GM13977 (cell line): Measurements from ENCODE around the gene RPL9.
A peak's percentile ranks its signal among the peaks of the same experiment; 100 is the strongest.
"Not testable (repeated sequence)": the region's sequence is repeated elsewhere in the genome, so short reads cannot be mapped to it uniquely, and the experiment has no call there.

ENCODE experiments used
- DNase-seq: peaks from one replicate; pipeline ENCODE4 v3.0.0; 2012; ENCODE audit warnings: low spot score
- in situ Hi-C: fragments of 300-500 bp; cut with MboI; formaldehyde crosslinking; loops from one replicate; pipeline ENCODE4 v1.12.0; 2022; ENCODE audit warnings: low sequenced_read_pairs, low pct_unique_long_range_greater_than_20kb, mixed read lengths, inconsistent platforms; ENCODE audit not compliant: unreplicated experiment
- TF ChIP-seq, protein P1 (sequence below): IDR thresholded peaks from 2 replicates; pipeline ENCODE4 v1.5.1; 2012; ENCODE audit warnings: mild to moderate bottlenecking, control low read depth; ENCODE audit not compliant: insufficient read depth; ENCODE audit errors: extremely low read depth, missing control alignments

The RPL9 gene

GRCh38 chr4:39467464-39467863, 8.7 kb upstream of the RPL9 start:
- TF ChIP-seq, protein P1, sequence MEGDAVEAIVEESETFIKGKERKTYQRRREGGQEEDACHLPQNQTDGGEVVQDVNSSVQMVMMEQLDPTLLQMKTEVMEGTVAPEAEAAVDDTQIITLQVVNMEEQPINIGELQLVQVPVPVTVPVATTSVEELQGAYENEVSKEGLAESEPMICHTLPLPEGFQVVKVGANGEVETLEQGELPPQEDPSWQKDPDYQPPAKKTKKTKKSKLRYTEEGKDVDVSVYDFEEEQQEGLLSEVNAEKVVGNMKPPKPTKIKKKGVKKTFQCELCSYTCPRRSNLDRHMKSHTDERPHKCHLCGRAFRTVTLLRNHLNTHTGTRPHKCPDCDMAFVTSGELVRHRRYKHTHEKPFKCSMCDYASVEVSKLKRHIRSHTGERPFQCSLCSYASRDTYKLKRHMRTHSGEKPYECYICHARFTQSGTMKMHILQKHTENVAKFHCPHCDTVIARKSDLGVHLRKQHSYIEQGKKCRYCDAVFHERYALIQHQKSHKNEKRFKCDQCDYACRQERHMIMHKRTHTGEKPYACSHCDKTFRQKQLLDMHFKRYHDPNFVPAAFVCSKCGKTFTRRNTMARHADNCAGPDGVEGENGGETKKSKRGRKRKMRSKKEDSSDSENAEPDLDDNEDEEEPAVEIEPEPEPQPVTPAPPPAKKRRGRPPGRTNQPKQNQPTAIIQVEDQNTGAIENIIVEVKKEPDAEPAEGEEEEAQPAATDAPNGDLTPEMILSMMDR: no peak
- in situ Hi-C loops: loop anchor here (25.0 kb wide), 1 partner anchor 845 kb away; no protein-coding TSS in a partner anchor
- no peak for DNase-seq

DNA sequence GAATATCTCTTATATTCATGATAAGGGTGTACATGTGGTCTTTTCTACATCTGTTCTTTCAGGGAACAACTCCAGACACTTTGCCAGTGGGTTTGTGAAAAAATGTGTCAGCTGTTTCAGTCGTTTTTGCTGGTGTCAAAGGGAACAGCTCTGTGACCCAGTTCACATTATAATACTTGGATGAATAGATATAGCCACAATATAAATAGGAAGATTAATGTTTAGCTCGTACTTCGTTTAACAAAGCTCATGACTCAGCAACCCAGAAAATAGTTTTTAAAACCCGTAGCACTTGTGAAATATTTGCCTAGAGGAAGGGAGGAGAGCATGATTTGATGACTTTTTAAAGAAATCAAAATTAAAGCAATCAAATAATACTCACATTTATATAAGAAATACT, 8.0 kb upstream of the RPL9 start:
- no peak for DNase-seq
- TF ChIP-seq, protein P1: no peak
- in situ Hi-C loops: loop anchor here (25.0 kb wide), 1 partner anchor 846 kb away; no protein-coding TSS in a partner anchor

DNA sequence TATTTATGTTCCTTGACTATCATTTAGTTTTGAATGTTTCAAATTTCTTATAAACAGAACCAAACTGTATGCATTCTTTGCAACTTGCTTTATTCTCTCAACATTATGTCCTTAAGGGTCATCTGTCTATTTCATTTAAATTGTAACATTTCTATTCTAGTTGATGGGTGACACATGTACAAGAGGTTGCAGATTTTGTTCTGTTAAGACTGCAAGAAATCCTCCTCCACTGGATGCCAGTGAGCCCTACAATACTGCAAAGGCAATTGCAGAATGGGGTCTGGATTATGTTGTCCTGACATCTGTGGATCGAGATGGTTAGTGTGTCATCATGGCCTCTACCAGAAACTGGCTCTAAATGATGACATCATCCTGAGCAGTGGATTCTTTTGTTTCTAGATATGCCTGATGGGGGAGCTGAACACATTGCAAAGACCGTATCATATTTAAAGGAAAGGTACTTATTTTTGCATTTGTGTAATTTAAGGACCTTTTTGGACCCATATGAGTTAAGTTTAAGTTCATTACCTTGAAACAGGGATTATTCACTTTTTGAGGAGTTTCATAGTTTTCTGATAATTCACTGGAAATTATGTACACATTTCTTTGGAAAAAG, 6.3 kb upstream of the RPL9 start:
- in situ Hi-C loops: loop anchor here (25.0 kb wide), 1 partner anchor 847 kb away; no protein-coding TSS in a partner anchor
- TF ChIP-seq, protein P1: no peak
- peak; percentile 36 for DNase-seq

DNA sequence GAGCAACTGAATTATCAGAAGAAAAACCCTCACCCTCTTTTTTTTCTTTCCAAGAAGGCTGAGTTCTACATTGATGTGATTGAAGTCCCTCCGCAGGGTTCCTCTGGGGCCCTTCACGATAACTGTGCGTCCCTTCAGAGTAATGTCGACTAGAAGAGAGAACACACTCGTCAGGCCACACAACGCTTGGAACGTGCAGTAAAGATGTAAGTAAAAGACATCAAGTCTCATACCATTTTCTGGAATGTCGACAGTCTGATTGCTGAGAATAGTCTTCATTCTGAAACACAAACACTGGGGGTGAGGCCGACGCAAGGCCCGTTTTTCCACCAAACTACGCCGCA, 589 bp downstream of the RPL9 start:
- DNase-seq: not testable (repeated sequence)
- in situ Hi-C loops: loop anchor here (25.0 kb wide), 1 partner anchor 854 kb away; no protein-coding TSS in a partner anchor

DNA sequence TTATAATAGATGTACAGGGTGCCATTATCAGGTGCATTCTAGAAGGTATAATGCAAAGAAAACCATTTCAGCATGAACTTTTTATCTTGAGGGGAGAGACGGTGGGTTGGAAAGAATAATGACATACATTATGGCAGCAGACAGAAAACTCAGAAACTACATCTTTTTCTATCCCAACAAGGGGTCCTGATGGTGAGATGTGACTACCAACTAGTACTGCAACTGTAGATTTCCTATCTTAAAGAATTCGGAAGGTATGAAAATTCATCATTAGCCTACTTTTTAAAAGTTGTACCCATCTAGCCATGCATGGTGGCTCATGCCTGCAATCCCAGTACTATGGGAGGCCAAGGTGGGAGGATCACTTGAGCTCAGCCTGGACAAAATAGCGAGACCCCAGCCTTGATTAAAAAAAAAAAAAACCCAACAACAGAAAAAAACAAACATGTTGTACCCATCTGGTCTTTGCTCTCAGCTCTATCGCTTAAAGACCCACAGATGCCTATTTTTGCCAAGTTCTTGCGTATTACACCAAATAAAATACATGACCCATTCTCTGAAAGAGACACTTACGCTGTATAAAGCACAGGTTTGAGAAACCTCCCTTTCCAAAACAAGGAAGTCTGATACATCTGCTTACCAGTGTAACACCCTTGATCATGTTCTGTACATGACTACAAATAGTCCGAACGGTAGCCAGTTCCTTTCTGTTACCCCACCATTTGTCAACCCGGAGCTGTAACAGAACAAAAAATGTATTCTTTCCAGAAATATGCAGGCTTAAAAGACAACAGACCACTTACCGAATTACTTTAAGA, 1.6 kb downstream of the RPL9 start:
- TF ChIP-seq, protein P1: no peak
- in situ Hi-C loops: loop anchor here (25.0 kb wide), 1 partner anchor 855 kb away; no protein-coding TSS in a partner anchor
- DNase-seq: no peak

- DNase-seq: no peak
- in situ Hi-C loops: loop anchor here (25.0 kb wide), 1 partner anchor 857 kb away; no protein-coding TSS in a partner anchor
- TF ChIP-seq, protein P1: no peak
Observed at GRCh38 chr4:39455486-39455885, 3.2 kb downstream of the RPL9 start.

DNA sequence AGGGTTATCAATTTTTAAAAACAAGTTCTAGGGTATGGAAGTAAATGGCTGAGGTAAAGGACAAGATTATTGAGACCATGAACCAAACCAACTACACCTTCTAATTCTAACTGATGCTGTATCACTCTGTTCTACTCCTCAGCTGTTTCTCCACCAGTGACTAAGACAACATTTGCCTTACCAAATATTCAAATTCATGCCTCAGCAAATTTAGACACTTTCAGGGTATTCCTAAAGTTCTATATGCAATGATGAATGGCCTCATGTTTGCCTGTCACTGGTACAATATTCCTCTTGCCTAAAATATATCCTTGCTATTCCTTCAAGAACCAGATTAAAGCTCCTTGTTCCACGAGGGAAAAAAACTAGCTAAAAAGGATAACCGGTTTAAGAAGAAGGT, 5.0 kb downstream of the RPL9 start:
- TF ChIP-seq, protein P1: no peak
- no peak for DNase-seq
- in situ Hi-C loops: loop anchor here (25.0 kb wide), 1 partner anchor 859 kb away; no protein-coding TSS in a partner anchor
